ENCODE measurements around the gene ZNF888.
"Not testable (repeated sequence)": the region's sequence is repeated elsewhere in the genome, so short reads cannot be mapped to it uniquely, and the experiment has no call there.

ZNF888 gene
- 11.6 reads per million, percentile 35 among the genes with 10 or more reads in this experiment for total RNA-seq

GRCh38 chr19:52922841-52923777, at the start of gene ZNF888:
Gene ZNF888 (minus strand): TSS chr19:52923428. CDS start chr19:52917873, 5,555 bp downstream.
- peak; percentile 80 for DNase-seq

- no peak for DNase-seq
Measured at GRCh38 chr19:52967772-52968171, 44.5 kb upstream of the ZNF888 start.

GRCh38 chr19:52963247-52963618, 40.0 kb upstream of the ZNF888 start:
- DNase-seq, result no peak

- peak; percentile 98 for DNase-seq
Measured at GRCh38 chr19:52962394-52963246, 39.4 kb upstream of the ZNF888 start, which contains the start of gene ZNF816. Gene ZNF816 (minus strand): TSS chr19:52962881. CDS start chr19:52956089, 6,792 bp downstream.

- no peak for DNase-seq
Measured at GRCh38 chr19:52961981-52962380, 38.8 kb upstream of the ZNF888 start.

- no peak for DNase-seq
Measured at GRCh38 chr19:52959613-52960295, 36.5 kb upstream of the ZNF888 start.

- no peak for DNase-seq
Measured at GRCh38 chr19:52957591-52957990, 34.4 kb upstream of the ZNF888 start.

GRCh38 chr19:52956917-52957316, 33.7 kb upstream of the ZNF888 start:
- no peak for DNase-seq

- no peak for DNase-seq
Measured at GRCh38 chr19:52949422-52949821, 26.2 kb upstream of the ZNF888 start.

GRCh38 chr19:52948025-52948770, 25.0 kb upstream of the ZNF888 start:
- DNase-seq, result no peak

- DNase-seq, result no peak
Measured at GRCh38 chr19:52946322-52947310, 23.4 kb upstream of the ZNF888 start.

- no peak for DNase-seq
Measured at GRCh38 chr19:52945652-52946321, 22.6 kb upstream of the ZNF888 start.

GRCh38 chr19:52944703-52945493, 21.7 kb upstream of the ZNF888 start:
- not testable (repeated sequence) for DNase-seq

GRCh38 chr19:52943884-52944643, 20.8 kb upstream of the ZNF888 start:
- no peak for DNase-seq

- no peak for DNase-seq
Measured at GRCh38 chr19:52943134-52943883, 20.1 kb upstream of the ZNF888 start.

GRCh38 chr19:52942386-52943133, 19.3 kb upstream of the ZNF888 start:
- DNase-seq, result peak; percentile 91

- DNase-seq, result no peak
Measured at GRCh38 chr19:52941941-52942385, 18.7 kb upstream of the ZNF888 start.

Measured in effector CD4-positive, alpha-beta T cell (primary cell).